DMS 273 treated with DMSO at 0.1 percent for 48 hours (cell line): ENCODE measurements around the gene PRELID2.
"Not testable (repeated sequence)": the region's sequence is repeated elsewhere in the genome, so short reads cannot be mapped to it uniquely, and the experiment has no call there.

Experiments used
- DNase-seq: peaks from one replicate; lab custom pipeline; 2025; lab: John Stamatoyannopoulos, UW

The PRELID2 gene

DNA sequence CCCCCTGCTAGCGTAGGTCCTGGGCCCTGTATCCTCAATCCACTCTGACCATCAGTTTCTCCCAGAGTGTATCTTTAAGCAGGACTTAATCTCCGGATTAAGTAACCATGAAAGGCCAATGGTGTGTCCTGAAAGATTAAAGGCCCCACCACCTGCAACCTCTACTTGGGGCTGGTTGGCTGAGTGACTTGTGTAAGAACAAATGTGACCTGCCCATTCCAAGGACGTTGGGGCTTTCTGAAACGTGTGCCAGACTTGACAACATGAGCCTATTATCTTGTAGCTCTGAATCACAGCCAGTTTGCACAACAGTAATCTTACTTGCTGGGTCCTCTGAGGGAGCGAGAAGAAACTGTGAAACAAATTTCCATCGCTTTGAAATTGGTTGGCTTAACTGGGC lies 3.1 kb upstream of the PRELID2 start:
- no peak for DNase-seq

DNA sequence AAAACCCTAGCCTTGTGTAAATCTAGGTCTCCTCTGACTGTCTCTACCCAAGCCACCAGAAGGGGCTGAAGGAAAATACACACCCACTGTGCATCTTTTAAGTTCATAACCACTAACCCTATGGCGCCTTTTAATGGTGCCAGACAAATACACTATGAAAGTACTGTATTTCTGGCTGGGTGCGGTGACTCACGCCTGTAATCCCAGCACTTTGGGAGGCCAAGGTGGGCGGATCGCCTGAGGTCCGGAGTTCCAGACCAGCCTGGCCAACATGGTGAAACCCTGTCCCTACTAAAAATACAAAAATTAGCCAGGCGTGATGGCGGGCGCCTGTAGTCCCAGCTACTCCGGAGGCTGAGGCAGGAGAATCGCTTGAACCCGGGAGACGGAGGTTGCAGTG lies 1.1 kb upstream of the PRELID2 start:
- not testable (repeated sequence) for DNase-seq

DNA sequence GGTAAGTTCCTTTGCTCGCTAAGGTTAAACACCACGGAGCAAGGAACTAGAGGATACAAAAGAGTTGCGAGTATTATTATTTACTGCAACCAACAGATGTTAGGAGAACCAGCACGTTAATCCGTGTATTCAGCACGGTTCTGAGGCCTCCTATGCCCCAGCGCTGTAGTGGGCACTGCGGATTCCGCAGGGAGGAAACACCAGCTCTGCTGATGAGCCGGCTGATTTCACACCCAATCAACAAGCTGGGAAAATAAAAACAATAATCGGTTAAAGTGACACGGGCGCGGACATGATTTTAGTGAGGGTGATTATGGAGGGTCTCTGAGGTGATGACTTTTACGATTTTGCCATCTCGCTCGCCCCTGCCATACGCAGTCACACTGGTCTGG lies 702 bp upstream of the PRELID2 start:
- DNase-seq: no peak

DNA sequence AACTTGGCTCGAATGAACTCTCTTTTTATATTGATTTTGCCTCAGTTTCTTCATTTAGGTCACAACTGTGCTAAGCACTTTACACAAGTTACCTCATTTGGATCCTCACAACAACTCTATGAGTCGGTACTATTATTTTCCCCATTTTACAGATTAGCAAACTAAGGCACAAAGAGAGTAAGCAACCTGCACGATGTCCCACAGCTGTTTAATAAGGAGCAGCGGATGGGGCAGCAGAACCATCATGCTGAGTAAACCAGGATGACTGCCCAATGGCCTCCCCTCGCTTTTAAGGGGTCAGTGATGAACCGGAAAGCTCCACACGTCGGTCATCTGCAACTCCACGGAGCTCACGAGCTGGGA lies 607 bp downstream of the PRELID2 start:
- no peak for DNase-seq

DNA sequence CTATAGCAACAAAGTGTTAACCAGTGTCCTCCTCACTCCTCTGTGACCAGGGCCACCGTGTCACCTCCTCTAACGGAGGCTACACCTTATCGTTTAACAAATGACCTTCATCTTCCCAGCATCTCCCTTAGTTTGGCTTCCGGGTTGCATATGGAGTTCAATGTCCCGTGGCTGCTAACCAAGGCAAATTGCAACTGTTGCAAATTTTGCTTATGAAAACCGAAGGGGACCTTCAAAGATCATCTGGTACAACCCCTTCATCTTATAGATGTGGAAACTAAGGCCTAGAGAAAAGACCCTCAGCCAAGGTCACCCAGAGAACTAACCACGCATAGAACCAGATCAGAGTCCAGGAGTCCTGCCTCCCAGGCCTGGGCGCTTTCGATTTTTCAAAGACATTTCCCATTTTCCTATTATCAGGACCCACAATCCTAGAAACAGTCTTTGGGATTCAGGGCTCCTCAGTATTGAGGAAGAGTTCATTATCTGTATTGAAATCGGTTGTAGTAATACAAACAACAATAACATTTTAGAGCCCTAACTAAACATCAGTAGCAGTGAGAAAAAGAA lies 1.4 kb downstream of the PRELID2 start:
- no peak for DNase-seq

DNA sequence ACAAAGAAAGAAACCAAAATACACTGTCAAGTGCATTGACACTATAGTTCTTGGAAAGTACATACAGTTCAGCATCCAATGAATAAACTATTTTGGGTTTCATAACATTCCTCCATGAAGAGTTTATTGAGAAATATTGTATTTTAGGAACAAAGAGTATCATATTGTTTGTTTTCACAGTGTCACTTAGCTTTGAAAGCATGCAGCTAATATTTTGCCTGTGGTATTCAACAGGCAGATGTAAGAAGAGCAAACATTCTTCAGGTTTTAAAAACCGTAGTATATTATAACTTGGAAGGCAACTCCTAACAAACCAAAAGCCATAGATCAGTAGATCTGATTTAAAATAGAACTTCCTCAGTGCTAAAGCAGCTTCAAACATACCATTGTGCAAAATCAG lies 4.5 kb downstream of the PRELID2 start:
- DNase-seq: no peak

DNA sequence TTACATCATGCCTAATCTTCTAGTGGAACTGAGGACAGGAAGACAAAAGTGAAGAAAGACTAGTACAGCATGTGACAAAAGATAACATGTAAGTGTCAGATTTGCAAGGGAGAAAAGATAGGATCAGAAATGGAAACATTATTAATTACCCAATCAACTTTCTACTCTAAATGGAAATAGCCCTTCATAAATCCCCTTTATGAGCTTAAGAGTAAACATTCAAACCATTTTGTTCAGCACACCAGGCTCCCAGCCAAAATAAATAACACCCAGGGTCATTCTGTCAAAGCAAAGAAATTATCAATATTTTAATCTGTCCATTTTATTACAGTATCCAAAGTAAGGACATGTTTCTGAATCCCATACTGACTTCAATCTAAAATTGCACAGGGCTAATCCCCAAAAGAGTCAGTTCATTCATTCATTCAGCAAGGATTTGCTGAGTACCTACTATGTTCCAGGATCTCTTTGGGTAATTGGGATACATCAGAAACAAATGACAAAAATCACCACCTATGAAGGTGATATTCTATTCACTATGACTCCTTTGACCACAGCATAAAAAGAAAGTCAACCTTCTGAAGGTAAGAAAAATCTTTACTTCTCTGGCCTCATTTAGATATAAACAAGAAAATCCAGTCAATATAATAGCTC lies 5.3 kb downstream of the PRELID2 start:
- DNase-seq: no peak

DNA sequence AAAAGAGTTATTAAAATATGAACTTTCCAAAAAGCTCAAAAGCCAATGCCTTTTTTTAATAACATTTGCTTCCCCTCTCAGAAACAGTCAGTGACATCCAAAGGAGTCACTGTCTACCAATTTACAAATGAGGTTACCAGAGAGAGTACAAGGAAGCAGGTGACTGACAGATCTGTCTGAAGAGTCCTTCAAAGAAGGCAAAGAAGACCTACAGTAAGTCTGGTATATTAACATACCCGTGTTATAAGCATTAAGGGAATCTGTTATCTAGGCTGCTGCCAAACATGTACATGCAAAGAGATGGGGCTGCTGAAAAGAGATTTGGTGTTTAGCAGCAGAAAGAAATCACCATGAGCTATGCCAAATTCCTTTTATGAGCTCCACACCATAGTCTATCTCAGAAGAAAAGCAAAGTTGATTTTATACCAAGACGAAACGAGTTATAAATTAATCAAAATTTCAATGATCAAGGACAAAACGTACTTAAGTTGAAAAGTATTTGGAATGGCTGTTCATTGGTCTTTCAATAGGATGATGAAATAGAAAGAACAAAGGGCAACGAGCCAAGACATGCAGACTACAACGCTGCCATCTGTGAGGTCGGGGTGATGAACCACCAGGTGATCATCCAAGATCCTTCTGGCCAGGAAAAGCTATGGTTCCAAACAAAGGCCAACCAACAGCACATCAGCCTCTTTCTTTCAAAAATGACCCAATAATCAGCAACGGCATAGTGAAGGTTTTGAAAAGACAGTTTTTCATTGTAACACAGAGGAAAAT lies 8.1 kb downstream of the PRELID2 start:
- DNase-seq: no peak

DNA sequence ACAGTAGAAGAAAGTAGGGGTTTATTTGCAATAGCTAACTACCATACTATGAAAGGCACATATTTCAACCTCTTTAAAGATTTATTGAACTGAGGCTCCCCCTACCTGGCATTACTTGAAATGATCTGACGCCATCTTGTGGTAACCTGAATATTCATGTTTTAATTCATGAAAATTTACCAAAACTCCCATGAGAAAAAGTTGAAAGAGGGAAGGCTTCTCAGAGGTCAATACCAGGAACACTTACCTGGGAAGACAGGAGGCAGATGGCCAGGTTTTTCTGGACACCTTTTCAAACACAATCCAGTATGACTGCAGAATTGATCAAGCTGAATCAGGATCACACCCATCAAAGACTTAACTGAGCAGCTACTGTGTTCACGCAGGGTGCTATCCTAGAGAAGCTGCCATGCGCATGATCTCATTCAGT lies 9.4 kb downstream of the PRELID2 start:
- DNase-seq: peak; percentile 25

DNA sequence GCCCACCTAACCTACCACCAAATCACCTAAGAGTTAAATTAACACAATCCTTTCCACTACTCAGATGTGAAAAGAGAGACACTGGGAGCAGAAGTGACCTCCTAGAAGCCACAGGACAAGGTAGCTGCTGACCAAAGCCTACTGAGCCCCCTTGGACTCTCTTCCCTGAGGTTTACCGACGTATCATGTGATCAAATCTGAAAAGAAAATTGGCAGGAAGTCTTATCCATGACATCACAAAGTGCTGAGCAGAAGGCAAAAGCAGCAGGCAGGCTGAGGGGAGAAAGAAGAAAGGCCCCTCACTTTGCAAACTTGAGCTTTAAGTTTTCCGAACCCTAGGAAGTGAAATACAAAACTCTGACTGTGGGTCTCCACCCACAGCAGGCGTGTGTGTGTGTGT lies 11.1 kb downstream of the PRELID2 start:
- no peak for DNase-seq

DNA sequence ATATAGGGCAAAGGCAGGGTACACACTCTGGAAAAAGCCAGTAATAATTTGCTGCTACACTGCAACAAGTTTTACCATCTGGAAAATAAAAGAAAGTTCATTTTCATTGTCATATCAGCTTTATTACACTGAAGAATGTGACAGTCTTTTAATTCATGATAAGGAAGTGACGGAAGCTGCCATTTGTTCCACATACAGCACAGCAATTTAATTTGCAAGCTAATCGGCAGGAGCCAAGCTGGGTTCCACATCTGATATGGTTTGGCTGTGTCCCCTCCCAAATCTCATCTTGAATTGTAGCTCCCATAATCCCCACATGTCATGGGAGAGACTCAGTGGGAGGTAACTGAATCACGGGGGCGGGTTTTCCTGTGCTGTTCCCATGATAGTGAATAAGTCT lies 16.5 kb downstream of the PRELID2 start:
- DNase-seq: no peak

DNA sequence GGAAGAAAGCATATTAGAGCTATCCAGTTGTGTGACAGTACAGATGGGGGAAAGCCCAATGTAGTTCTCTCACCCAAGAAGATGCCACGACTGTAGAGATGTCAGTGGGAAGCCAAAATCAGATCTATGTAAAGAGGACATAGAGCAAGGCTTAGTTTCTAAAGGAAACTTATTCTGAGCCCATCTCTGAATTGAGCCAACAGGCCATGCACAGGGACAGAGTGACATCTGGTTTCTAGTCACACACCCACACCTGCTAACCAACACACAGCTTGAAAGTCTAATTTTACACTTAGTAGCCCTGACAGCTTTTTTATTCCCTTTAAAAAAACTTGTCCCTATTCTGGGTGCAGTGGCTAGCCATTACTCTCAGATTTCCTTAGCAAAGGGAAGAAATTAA lies 22.3 kb downstream of the PRELID2 start:
- DNase-seq: no peak

DNA sequence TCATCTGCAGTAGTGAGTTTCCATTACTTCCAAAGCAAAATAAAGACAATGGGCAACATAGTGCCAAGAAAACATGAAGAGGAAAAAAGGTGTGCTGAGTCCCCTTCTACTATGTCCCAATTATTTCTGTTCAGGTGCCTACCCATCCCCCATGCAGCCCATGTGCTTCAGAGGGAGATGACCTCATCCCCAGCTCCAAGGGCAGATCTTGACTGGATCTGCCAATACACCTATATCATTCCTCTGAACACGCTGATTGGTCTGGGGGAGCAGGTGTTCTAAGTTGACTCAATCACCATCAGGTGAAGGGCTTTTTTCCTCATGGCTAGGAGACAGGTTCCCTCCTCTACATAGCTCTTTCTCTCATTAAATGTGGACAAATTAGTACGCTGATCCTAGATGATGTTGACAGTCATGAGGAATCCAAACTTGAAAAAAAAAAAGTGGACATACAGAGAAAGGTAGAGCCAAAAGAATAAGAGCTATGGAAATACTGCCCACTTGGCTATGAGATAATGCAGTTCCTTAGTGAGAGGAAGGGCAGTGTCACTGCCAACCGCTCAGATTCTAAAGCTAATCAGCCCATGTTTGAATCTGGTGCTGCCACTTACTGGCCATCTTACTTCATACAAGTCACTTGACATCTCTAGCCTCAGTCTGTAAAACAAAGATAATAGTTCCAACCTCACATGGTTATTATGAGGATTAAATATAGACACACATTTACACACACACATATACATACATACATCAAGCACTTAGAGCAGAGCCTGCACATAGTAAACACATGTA lies 23.1 kb downstream of the PRELID2 start:
- DNase-seq: no peak

DNA sequence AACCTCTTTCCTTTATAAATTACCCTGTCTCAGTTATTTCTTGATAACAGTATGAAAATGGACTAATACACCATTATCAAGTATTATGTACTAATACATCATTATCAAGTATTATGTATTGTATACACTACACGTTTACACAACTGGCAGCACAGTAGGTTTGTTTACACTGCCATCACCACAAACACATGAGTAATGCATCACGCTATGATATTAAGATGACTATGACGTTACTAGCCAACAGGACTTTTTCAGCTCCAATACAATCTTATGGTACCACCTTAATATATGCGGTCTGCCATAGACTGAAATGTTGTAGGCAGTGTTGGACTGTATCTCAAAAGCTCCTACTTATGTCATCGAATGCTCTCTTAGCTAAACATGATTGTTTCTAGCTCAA lies 28.2 kb downstream of the PRELID2 start:
- DNase-seq: no peak

DNA sequence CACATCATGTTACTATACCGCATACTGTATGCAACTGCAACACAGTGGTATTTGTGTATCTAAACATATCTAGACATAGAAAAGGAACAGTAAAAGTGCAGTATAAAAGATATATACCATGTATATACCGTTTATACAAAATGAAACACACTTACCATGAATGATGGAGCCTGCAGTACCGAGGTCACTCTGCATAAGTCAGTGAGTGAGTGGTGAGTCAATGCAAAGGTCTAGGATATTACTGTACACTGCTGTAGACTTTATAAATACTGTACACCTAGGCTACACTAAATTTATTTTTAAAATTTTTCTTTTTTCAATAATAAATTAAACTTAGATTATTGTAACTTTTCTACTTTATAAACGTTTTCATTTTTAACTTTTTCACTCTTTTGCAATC lies 29.3 kb downstream of the PRELID2 start:
- no peak for DNase-seq

DNA sequence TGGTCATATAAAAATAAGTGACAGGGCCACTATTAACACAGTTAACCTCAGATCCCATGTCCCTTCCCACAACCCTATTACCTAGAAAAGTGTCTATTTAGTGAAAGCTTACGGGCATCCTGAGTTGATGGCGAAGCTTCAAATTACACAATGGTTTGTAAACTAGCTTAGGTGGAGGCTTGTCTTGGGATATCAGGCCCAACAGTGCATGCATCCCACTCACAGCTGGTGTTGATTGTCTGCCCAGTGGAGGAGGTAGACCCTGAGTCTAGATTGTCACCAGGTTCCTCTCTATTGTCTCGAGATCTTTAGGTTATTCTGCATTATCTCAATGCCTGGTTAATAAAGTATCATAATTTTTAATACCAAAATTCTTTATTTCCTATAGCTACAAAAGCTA lies 30.4 kb downstream of the PRELID2 start:
- no peak for DNase-seq

DNA sequence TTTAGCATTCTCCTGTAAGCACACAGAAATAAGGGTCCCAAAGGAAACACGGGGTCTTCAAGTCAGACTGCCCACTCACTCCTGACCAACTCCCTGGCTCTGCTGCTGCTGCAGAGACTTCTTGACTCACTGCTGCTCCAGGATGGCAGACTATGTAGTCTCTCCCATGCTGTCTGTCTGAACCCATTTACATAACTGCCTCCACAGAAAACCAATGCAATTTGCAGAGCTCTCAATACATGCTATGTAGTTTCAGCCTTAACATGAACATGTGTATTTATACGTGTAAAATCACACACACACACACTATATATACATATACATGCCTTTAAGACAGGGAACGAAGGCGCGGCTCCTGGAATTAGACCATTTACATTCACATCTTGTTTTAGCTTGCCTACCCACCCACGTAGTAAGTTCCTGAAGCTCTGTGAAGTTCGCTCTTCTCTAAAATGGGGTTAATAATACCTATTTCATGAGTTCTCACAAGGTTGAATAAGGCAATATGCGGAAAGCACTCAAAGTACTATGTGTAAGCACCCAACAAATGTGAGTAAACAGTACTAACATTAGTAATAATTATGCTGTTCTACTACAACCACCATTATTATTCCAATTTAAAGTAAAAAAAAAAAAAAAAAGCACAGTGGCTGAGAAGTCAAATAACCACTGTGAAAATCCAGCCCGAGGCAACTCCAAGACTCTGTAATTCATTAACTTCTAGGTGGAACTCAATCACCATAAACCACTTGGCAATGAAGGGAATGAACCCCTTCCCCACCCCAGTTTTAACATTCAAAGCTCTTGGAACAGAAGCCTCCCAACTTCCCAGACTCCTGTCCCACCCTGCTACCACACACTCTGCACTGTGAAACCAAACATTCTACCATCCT lies 31.8 kb downstream of the PRELID2 start:
- DNase-seq: no peak

DNA sequence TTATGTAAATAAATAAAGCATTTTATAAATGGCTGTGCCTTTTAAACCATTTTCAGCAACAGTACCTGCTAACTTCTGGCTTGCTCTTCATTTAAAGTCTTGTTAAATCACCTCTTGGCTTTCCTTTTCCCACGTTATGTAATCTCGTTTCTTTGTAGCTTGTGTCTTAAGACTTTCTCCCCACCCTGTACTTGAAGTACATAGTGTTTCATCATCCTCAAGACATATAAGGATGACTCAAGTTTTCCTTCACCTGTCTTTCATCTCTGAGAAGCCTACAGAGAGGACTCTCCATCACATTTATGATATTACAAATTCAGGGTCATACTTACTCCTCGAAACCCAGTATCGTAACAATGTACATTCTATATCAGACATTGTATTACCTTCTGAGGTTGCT lies 33.9 kb downstream of the PRELID2 start:
- DNase-seq: no peak

DNA sequence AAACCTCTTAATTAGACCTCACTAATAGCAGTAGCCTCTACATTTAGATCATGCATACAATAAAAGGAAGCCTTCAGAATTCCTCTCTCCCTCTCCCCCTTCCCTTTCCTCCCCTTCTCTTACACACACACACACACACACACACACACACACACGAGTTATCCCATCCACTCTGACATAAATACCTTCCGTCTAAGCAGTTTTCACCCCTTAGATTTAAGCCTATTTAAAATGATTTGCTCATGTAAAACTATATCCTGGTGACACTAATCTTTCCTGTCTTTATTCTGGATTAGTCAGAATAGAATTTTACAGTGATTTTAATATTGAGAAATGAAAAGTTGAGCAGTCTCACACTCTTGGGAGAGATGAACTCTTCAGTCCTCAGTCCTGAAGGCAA lies 35.0 kb downstream of the PRELID2 start:
- no peak for DNase-seq

DNA sequence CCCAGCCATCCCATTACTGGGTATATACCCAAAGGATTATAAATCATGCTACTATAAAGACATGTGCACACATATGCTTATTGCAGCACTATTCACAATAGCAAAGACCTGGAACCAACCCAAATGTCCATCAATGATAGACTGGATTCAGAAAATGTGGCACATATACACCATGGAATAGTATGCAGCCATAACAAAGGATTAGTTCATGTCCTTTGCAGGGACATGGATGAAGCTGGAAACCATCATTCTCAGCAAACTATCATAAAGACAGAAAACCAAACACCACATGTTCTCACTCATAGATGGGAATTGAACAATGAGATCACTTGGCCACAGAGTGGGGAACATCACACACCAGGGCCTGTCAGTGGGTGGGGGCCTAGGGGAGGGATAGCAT lies 36.6 kb downstream of the PRELID2 start:
- DNase-seq: not testable (repeated sequence)

DNA sequence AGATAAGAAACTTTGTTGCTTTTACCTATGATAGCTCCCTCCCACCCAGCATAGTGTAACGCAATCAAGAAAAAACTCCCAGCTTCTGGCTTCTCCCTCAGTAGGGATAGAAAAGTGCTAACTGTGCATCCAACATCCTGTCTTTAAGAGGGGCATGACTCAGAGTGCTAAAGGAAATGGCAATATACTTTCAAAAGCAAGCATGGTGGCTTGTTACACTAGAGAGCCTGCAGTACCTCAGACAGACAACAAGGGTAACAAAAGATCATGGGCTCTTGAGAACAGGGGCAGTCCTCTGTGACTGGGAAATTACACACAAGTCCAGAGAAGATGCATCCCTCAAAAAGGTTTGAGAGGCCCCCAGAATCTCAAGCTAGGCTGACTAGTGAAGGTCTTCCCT lies 37.8 kb downstream of the PRELID2 start:
- DNase-seq: no peak

DNA sequence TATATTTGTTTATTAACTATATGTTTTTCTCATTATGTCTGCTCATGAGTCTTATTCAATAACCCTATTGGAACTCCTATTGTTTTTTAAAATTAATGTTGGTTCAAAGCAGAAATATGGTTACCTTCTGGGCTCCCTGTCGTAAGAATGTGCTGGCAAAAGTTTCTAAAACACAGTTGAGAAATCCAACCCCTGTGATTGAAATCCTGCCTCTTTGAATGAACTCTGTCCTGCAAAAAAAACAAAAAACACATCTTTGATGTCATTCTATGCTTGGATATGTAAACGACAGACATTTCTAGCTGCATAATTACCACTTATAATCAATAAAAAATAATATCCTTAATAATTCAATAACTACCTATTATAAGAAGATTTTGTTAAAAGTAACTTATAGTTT lies 38.8 kb downstream of the PRELID2 start:
- DNase-seq: no peak
